Activated effector memory CD4-positive, alpha-beta T cell treated with anti-CD3 and anti-CD28 coated beads, Interleukin-2, amount 50 U/mL, for 16 hours (primary cell): Measurements from ENCODE around the gene PRDM15.

Experiments used
- DNase-seq: peaks from one replicate; pipeline ENCODE4 v3.0.0-alpha.2; 2020

PRDM15 gene

DNA sequence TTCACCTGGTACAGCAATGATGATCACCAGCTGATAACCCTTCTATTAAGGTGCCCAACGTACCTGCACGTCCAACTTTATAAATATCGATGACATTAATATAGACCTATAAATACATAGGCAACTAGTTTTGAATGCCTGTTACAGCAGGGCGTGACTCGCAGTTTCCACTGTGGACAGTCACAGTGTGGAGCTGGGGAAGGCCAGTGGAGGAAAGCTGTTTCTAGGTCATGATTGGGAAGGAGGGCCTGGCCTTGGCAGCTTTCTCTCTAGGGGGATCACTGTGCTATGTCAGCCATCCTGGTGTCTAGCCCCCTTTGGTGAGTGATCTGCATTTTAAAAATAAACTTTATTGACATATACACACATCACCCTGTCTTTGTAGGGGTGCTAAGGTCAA, 4.4 kb upstream of the PRDM15 start:
- DNase-seq: no peak

DNA sequence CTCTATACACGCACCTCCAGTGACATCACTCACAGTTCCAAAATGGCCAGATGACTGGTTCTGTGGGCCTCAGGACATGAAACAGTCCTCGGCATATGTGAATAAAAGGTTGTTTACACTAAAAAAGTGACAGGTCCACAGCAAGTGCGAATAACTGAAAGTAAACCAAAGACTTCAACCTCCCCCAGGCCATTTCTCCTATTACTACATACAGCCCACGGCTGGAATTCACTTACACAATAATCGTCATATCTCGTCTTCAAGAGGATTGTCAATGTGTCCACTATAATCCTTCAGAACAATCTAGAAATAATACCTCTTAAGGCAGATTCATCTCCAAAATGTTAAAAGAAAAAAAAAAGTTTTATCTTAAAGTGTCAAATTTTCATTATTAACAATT, 1.9 kb upstream of the PRDM15 start:
- DNase-seq: no peak

GRCh38 chr21:41880153-41880552, 1.0 kb upstream of the PRDM15 start:
- no peak for DNase-seq

- peak; percentile 93 for DNase-seq
Measured at GRCh38 chr21:41878831-41879189, 334 bp downstream of the PRDM15 start.

DNA sequence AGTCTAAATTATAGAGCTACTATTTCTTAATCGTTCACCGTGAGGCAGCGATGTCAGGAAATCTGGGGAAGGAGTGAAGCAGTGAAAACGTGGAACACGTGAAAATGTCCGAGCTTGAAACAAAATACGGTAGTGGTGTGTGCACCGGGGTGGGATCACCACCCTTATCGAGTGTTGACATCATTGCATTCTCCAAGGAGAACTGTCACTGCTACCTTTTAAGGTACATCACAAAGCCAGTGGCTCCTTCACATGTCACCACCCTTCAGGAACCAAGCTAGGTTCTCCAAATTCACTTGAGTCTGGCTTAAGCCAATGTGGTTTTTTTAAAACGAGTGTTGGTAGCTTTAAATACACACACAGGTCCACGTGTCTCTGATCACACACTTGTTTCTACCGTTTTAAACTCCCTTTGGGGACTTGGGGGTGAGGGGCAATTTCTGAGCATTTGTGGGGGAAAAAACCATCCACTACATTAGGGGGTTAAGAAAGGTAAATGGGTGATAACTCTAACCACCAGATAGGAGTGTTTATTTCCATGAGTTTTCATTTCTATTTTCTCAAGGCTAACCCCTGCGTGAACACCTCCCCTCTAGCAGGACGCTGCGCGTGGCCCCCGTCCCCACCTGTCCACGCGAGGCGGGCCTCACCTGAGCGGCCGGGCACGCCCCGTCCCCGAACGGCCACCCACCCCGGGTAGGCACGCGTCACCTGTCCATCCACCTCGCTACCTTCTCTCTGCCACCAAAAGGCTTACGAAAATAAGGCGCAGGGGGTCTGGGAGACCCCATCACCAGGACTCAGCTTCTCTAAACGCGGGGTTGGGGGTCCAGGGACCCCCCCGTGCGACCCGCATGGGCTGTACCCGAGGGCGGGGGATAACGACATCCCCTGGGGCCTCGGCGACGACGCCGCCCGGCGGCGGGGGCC, 978 bp downstream of the PRDM15 start:
- peak; percentile 76 for DNase-seq

- no peak for DNase-seq
Measured at GRCh38 chr21:41876928-41877652, 2.1 kb downstream of the PRDM15 start.

GRCh38 chr21:41876396-41876795, 2.7 kb downstream of the PRDM15 start:
- no peak for DNase-seq

GRCh38 chr21:41875086-41875485, 4.1 kb downstream of the PRDM15 start:
- DNase-seq: no peak

DNA sequence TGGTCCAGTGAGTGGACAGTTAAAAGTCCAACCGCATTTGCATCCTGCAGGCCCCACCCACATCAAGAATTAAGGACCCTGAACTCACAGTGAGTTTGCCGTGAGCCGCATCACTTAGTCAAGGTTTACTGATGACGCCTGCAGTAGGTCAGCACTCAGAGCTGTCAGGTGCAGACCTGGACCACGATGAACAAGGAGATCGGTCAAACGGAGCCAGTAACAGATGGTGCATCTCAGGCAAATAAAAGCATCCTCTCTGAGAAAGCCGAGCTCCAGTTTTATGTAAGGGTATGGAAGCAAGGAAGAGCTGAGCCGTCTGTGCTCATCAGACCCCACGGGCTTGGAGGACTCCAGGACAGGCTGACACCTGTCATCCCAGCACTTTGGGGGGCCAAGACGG, 4.5 kb downstream of the PRDM15 start:
- DNase-seq: no peak

- no peak for DNase-seq
Measured at GRCh38 chr21:41873426-41873825, 5.7 kb downstream of the PRDM15 start.

DNA sequence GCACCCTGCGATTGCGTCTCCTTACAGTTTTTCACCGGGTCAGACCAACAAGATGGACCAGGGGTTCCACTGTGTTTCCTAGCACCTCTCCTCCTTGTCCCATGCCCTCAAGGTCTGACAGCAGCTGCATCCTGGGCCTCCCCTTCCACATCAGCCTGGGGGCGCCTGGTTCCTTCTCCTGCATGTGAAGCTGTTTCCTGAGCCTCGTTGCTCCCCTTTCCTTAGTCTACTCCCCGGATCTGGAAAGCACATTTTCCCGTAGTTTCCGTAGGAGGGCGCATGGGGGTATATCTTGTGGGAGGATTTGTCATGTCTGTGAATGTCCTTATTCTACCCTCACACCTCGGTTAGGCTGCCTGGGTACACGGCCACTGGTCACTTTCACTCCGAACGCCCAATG, 6.1 kb downstream of the PRDM15 start:
- DNase-seq: no peak

DNA sequence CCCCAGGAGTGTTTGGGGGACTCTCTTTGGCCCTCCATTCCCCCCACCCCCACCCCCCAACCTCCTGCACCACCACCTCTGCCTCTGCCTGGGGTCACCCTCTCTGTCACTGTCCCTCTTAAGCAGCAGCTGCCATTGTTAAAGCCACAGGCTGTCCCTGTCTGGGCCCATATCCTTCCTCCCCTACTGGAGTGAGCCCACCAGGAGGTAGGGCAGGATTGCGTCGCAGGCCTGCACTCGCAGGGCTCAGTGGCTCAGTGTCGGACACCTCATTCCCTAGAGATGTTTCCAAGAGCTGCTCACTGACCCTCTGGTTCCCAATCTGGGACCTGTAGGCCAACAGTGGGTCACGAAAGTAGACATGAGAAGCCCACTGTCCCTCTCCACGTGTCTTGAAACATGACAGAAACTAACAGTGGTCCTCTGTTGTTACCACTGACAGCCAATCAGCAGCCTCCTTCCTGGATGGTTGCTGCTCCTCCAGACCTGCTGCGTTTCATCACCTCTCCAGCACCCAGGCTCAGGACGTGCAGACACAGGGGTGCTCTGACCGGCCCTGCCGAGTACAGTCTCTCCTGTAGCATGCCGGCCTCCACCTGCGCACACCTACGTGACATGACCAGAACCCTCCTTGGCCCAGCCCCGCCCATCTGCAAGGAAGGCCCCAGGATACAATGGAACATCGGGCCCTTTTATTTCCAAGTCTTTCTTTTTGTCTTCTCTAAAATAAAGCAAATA, 7.7 kb downstream of the PRDM15 start:
- no peak for DNase-seq

GRCh38 chr21:41869771-41870170, 9.4 kb downstream of the PRDM15 start:
- DNase-seq: no peak

DNA sequence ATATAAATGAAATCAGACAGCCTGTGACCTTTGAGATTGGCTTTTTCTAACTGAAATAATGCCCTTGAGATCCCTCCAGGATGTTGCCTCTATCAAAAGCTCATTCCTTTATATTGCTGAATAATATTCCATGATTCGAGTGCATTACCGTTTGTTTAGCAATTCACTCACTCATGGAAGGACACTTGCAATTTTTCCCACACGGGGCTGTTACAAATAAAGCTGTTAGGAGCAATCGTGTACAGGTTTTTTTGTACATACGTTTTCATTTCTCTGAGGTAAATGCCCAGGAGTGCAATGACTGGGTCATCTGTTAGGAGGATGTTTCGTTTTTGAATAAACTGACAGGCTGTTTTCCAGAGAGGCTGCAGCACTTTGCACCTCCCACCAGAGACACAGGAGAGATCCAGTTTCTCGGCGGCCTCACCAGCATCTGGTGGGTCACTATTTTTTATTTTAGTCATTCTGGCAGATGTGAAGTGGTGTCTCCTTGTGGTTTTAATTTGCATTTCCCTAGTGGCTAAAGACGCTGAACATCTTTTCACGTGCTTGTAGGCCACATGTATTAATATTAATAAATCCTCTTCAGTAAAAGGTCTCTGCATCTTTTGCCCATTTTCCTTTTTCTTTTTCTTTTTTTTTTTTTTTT, 11.0 kb downstream of the PRDM15 start:
- DNase-seq: no peak

DNA sequence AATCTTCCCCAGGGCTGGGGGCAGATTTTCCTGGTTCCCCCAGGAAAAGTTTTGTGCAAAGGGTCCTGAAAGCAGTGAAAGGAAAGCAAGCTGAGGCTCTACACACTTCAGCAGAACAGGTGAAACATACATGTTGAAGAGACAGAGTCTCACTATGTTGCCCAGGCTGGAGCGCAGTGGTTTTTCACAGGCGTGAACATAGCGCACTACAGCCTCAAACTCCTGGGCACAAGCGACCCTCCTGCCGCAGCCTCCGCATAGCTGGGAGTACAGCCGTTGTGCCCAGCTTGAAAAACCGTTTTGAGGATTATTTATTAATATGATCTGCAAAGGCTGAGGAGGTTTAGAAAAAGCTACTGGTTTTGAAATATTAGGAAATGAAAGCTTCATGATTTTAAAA, 11.8 kb downstream of the PRDM15 start:
- DNase-seq: no peak

- no peak for DNase-seq
Measured at GRCh38 chr21:41866274-41866809, 12.8 kb downstream of the PRDM15 start.

DNA sequence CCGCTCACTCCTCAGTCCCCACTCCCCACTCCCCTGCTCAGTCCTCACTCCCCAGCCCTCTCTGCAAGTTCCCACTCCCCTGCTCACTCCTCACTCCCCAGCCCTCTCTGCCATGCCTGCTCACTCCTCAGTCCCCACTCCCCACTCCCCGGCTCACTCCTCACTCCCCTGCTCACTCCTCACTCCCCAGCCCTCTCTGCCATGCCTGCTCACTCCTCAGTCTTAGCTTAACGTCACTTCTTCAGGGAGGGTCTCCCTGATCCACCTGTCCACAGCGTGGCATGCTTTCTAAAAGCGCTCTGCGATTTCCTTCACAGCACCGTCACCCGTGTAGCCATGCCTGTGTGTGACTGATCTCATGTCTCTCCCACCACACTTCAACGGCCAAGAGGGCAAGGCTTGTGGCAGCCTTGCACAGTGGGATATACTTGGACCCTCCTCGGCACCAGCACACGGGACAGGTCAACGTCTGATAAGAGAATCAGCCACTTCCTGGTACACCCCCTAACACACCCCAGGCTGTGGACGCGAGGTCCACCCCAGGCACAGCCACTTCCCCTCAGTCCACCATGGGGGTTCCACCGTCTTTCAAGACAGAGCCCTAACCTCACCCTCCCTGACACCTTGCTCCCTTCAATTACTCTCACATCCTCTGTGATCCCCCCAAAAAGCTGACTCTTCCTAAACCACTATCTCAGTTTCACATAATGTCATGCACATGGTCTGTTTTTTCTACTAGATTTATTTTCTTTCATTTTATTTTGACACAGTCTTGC, 14.0 kb downstream of the PRDM15 start:
- peak; percentile 37 for DNase-seq

DNA sequence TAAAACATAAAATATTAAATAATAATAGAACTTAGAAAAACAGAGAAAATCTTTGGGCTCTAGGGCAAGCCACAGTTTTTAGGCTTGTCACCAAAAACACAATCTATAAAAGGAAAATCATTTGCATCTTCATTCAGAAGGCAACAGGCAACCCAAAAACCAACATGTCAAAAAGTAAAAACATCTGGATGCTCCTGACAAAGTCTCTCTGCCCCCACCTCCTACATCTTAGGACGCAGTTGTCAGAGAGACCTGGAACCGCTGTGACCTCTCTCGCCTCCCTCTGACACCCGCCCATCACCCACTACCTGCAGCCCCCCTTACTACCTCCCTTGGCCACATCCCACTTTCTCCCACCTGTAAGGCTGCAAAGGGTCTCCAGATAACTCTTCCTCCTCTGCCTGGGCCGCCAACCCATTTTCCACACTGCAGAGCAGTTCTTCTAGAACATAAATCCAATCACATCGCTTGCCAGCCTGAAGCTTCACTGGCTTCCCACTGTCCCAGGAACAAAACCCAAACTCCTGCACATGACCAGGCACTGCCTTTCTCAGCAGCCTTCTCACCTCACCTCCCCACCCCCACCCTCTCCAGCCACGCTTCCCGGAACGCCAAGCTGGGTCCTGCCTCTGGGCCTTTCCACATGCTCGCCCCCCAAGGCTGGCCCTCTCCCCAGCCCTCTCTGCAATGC, 14.7 kb downstream of the PRDM15 start:
- peak; percentile 30 for DNase-seq

- no peak for DNase-seq
Measured at GRCh38 chr21:41863439-41863740, 15.8 kb downstream of the PRDM15 start.

- peak; percentile 50 for DNase-seq
Measured at GRCh38 chr21:41861987-41862386, 17.2 kb downstream of the PRDM15 start.

- DNase-seq: no peak
Measured at GRCh38 chr21:41861255-41861654, 17.9 kb downstream of the PRDM15 start.
